HG03135 (cell line): ENCODE measurements around the gene RPP14.
"Not testable (repeated sequence)": the region's sequence is repeated elsewhere in the genome, so short reads cannot be mapped to it uniquely, and the experiment has no call there.

ENCODE experiments used
- ATAC-seq: cut with Tn5 transposase; IDR thresholded peaks from one replicate; pipeline ENCODE4 v1.9.1; 2021; ENCODE audit warnings: mild to moderate bottlenecking, moderate library complexity; ENCODE audit not compliant: unreplicated experiment

Gene RPP14

GRCh38 chr3:58305882-58306711 is at the start of gene RPP14, which contains the start of gene HTD2:
Gene RPP14 (plus strand): TSS chr3:58306245. CDS start chr3:58310330, 4,085 bp downstream.
Gene HTD2 (plus strand): TSS chr3:58306520. CDS start chr3:58317614, 11,094 bp downstream.
- ATAC-seq, result peak; percentile 93

GRCh38 chr3:58256511-58256910 is 49.5 kb upstream of the RPP14 start:
- no peak for ATAC-seq

- ATAC-seq, result no peak
Observed at GRCh38 chr3:58258392-58259055, 47.5 kb upstream of the RPP14 start.

- no peak for ATAC-seq
Observed at GRCh38 chr3:58260261-58260731, 45.7 kb upstream of the RPP14 start.

- no peak for ATAC-seq
Observed at GRCh38 chr3:58260733-58261132, 45.3 kb upstream of the RPP14 start.

- peak; percentile 86 for ATAC-seq
Observed at GRCh38 chr3:58261954-58262666, 43.9 kb upstream of the RPP14 start.

GRCh38 chr3:58266577-58266976 is 39.5 kb upstream of the RPP14 start:
- ATAC-seq, result no peak

- not testable (repeated sequence) for ATAC-seq
Observed at GRCh38 chr3:58267543-58267942, 38.5 kb upstream of the RPP14 start.

GRCh38 chr3:58269356-58269755 is 36.7 kb upstream of the RPP14 start:
- no peak for ATAC-seq

- ATAC-seq, result no peak
Observed at GRCh38 chr3:58270485-58270884, 35.6 kb upstream of the RPP14 start.

GRCh38 chr3:58271901-58272501 is 34.0 kb upstream of the RPP14 start:
- ATAC-seq, result no peak

- ATAC-seq, result no peak
Observed at GRCh38 chr3:58272891-58273290, 33.2 kb upstream of the RPP14 start.

GRCh38 chr3:58273362-58273761 is 32.7 kb upstream of the RPP14 start:
- not testable (repeated sequence) for ATAC-seq

- no peak for ATAC-seq
Observed at GRCh38 chr3:58274027-58274614, 31.9 kb upstream of the RPP14 start.

GRCh38 chr3:58281069-58281468 is 25.0 kb upstream of the RPP14 start:
- no peak for ATAC-seq

GRCh38 chr3:58285334-58285733 is 20.7 kb upstream of the RPP14 start:
- no peak for ATAC-seq

GRCh38 chr3:58287354-58287753 is 18.7 kb upstream of the RPP14 start:
- ATAC-seq, result no peak

- no peak for ATAC-seq
Observed at GRCh38 chr3:58288011-58288728, 17.9 kb upstream of the RPP14 start.

GRCh38 chr3:58288964-58289613 is 17.0 kb upstream of the RPP14 start:
- ATAC-seq, result not testable (repeated sequence)
